OCI-M2 (cell line): ENCODE measurements around the gene POLE2.
"Not testable (repeated sequence)": the region's sequence is repeated elsewhere in the genome, so short reads cannot be mapped to it uniquely, and the experiment has no call there.

ENCODE experiments used
- DNase-seq: peaks from one replicate; lab custom pipeline; 2025; ENCODE audit not compliant: unreplicated experiment; lab: John Stamatoyannopoulos, UW

Gene POLE2

GRCh38 chr14:49620182-49621113 lies 67.6 kb downstream of the POLE2 start, which contains the start of the genes MGAT2 and RPL36AL:
Gene MGAT2 (plus strand): TSS chr14:49620799. CDS start chr14:49621269, 470 bp downstream.
Gene RPL36AL (minus strand): TSS chr14:49620626. CDS start chr14:49619104, 1,522 bp downstream.
- peak; percentile 93 for DNase-seq

- DNase-seq, result no peak
These were observed 68.3 kb downstream of the POLE2 start for GRCh38 chr14:49619730-49620129.

GRCh38 chr14:49619273-49619672 lies 68.7 kb downstream of the POLE2 start:
- not testable (repeated sequence) for DNase-seq

- DNase-seq, result no peak
These were observed 70.0 kb downstream of the POLE2 start for GRCh38 chr14:49617852-49618519.

GRCh38 chr14:49615776-49616175 lies 72.2 kb downstream of the POLE2 start:
- no peak for DNase-seq

- DNase-seq, result no peak
These were observed 73.8 kb downstream of the POLE2 start for GRCh38 chr14:49614196-49614595.

GRCh38 chr14:49612671-49613070 lies 75.3 kb downstream of the POLE2 start:
- DNase-seq, result no peak

GRCh38 chr14:49612251-49612650 lies 75.8 kb downstream of the POLE2 start:
- no peak for DNase-seq

- DNase-seq, result no peak
These were observed 80.4 kb downstream of the POLE2 start for GRCh38 chr14:49607583-49607982.

- DNase-seq, result peak; percentile 89
These were observed 89.3 kb downstream of the POLE2 start, which contains the start of gene LRR1 for GRCh38 chr14:49598485-49599300. Gene LRR1 (plus strand): TSS chr14:49598940. CDS start chr14:49599021, 81 bp downstream.

GRCh38 chr14:49598189-49598484 lies 89.9 kb downstream of the POLE2 start:
- DNase-seq, result no peak

- peak; percentile 72 for DNase-seq
These were observed 93.5 kb downstream of the POLE2 start for GRCh38 chr14:49594347-49595091.
